Raji (cell line): Measurements from ENCODE around the gene GFER.

Experiments used
- POLR2A ChIP-seq: IDR thresholded peaks from 2 replicates; pipeline ENCODE4 v1.6.1; 2011; ENCODE audit warnings: low read depth, low read length, control low read depth; ENCODE audit not compliant: insufficient read depth

Gene GFER

GRCh38 chr16:2023092-2024031, 39.4 kb downstream of the GFER start:
- peak; percentile 66 for TF ChIP-seq POLR2A

DNA sequence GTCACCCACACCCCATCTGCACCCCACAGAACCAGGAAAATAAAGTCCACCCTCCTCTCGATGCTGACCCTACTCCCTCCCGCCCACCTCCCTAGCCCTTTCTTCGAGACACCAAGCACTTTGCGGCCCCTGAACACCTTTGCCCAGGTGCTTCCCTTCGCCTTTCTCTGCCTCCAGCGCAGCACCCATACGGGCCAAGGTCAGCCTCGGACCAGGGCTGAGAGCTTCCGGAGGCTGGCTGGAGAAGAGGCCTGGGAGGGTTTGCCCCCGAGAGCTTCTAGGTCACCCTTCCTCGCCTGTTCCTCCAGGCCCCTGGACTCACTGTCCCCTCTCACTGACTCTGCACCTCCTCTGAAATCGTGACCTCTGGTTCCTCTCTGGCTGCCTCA, 40.0 kb downstream of the GFER start:
- no peak for TF ChIP-seq POLR2A

- no peak for TF ChIP-seq POLR2A
Measured at GRCh38 chr16:2025251-2025650, 41.3 kb downstream of the GFER start.

DNA sequence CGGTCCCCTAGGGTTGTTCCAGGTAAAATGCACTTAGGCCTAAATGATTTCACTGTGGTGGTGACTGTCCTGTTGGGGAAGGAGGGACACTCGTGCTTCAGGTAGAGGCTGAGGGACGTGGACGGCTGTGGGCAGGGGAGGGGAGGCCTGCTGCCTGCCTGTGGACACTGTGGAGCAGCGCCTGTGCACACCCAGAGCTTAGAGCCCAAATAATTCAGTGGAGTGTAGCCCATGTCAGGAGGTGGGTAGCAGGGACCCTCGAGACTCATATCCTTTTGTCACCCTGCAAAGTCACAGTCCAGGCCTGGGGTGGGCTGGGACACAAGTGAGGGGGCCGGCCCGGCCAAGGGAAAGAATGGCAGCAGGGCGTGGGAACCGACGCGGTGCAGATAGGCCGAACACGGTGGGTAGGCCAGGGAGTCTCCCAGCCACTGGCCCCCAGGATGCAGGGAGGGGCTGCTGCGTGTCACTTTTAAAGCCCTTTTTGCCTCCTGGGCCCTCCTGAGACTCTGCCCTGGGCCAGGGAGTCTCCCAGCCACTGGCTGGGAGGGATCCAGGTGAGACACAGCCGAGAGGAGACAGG, 42.0 kb downstream of the GFER start:
- TF ChIP-seq POLR2A: no peak

DNA sequence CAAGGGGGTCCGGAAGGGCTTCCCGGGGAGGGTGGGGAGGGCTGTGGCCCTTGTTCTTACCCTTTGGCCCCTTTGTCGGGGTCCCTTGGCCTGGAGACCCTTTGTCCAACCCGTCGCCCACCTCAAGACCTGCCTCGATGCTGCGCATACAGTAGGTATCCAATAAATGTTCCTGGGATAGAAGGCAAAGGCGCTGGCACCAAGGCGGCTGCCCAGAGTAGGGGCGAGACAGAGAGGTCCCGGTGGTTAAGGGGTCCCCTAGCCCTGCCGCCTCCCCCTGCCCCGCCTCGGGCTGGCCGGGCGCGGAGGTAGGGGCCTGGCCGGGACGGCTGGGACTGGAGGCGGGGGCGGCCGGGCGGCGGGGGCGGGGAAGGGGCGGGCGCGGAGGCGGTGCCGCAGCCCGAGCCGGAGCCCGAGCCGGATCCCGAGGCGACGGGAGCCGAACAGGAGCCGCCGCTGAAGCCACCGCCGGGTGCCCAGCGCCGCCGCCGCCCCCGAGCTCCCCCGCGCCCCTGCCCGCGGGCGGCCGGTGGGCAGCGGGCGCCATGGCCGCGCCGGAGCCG, 42.5 kb downstream of the GFER start, which contains the start of gene NHERF2:
NHERF2 (plus strand) TSS at position 442 of the 563 bp plus-strand sequence; CDS start at position 546, 104 bp downstream.
- no peak for TF ChIP-seq POLR2A

- TF ChIP-seq POLR2A: no peak
Measured at GRCh38 chr16:2027024-2028010, 43.3 kb downstream of the GFER start.

GRCh38 chr16:2028146-2028545, 44.2 kb downstream of the GFER start:
- no peak for TF ChIP-seq POLR2A

GRCh38 chr16:2028620-2029220, 44.7 kb downstream of the GFER start:
- no peak for TF ChIP-seq POLR2A

DNA sequence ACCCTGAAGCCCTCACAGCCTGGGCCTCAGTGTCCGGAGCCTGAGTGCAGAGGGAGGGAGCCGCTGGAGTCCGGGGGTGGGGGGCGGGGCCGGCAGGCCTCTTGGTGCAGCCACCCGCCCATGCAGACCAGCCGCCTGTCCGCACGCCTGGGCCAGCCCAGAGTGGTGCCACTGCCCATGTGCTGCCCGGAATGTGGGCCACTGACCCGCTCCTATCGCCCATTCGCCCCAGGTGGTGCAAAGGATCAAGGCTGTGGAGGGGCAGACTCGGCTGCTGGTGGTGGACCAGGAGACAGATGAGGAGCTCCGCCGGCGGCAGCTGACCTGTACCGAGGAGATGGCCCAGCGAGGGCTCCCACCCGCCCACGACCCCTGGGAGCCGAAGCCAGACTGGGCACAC, 45.4 kb downstream of the GFER start:
- TF ChIP-seq POLR2A: no peak

GRCh38 chr16:2030036-2030435, 46.0 kb downstream of the GFER start:
- no peak for TF ChIP-seq POLR2A

DNA sequence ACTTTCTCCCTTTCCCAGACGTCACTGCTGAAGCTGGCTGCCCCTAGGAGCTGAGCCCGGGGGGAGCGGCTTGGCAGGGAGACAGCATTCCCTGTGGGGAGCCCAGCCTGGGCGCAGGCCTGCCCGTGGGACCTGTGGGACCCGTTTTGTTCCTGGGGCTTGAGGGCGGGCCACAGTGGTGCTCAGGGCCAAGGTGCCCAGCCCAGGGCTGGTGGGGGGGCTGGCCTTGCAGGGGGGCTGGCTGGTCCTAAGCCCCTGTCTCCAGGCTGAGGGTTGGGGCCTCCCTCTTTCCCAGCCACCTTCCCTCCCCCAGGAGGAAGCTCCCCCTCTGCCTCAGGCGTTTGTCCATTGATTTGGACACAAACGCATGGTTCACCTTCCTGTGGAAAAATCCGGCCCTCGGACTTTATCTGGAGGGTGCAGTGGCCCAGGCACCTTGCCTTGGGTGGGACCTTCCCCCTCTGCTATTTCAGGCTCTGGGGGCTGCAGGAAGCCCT, 47.1 kb downstream of the GFER start:
- no peak for TF ChIP-seq POLR2A

GRCh38 chr16:2032285-2033056, 48.5 kb downstream of the GFER start:
- TF ChIP-seq POLR2A: no peak
